Measurements from ENCODE around the gene ME1. TPM values are rescaled to one million over a fixed set of nuclear protein-coding genes. Genes with fewer than 3 reads are reported as not detected.

The ME1 gene
- total and polyA plus RNA-seq, 2 donors (not counting 3 experiments of a cell fraction or from before 2014, with no cell fraction given) = 7.3 to 29.3 TPM

DNA sequence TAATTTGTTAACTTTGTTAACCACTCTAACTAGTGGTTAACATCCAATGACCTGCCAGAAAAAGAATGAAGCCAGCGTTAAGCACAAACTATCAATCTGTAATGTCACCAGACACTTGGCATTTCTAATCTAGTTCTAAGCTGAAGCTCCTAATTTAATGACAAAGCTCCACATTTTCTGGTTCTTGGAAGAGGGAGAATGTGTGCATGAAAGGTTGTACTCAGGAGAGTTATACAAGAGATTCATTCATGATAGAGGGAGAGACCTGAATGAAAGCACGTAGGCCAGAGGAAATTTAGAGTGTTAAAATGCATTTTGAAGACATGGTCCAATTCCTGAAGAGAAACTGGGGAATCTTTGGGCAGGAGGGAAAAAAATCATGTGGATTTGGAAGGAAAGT is 8.3 kb upstream of the ME1 start:
- no TSS peak for BruUV-seq (replicated peaks)
- Histone ChIP-seq H3K4me3 (replicated peaks in 1 of 3; ENCODE audit: insufficient read depth in 1 of 3, low read depth in 1 of 3, low read length in 3 of 3) (no peak overlapping the region), H3K27me3 (ENCODE audit: control insufficient read depth in 2 of 2, insufficient read depth in 2 of 2, low read length in 2 of 2) (no peaks in the 10 kb centered on the region), H4K20me1 (replicated peaks; ENCODE audit: control insufficient read depth, extremely low read depth, insufficient read depth, low read length) (no peaks in the 10 kb centered on the region), H3K4me1 (ENCODE audit: control insufficient read depth, extremely low read depth, insufficient read depth, low read length) (no peaks in the 10 kb centered on the region), H2AFZ (ENCODE audit: low read depth, low read length) (no peak overlapping the region), H3K9me3 (replicated peaks; ENCODE audit: control insufficient read depth, insufficient read depth, low read length) (no peaks in the 10 kb centered on the region), H3K79me2 (ENCODE audit: control insufficient read depth, insufficient read depth, low read length) (no peaks in the 10 kb centered on the region), H3K27ac (ENCODE audit: insufficient read depth, low read depth, low read length) (no peak overlapping the region), H3K9ac (replicated peaks; ENCODE audit: extremely low read depth, insufficient read depth, low read length) (no peak overlapping the region), H3K36me3 (ENCODE audit: control insufficient read depth in 2 of 2, extremely low read depth in 1 of 2, insufficient read depth in 2 of 2, low read length in 2 of 2) (no peaks in the 10 kb centered on the region), H3K9me1 (replicated peaks; ENCODE audit: control insufficient read depth, extremely low read depth, insufficient read depth, low read length) (no peaks in the 10 kb centered on the region), H3K4me2 (ENCODE audit: insufficient read depth, low read length) (no peak overlapping the region)
- dilution Hi-C loops (cut with MboI; ENCODE audit: extremely low pct_ligation_motif_present, low sequenced_read_pairs) = no loop called here
- DNase-seq (ENCODE audit: low read depth, low spot score) (no peak), FAIRE-seq (no peak)
- no peak for TF ChIP-seq MYC (IDR thresholded peaks at IDR 0.05; ENCODE audit: low read depth, low read length)
- TF ChIP-seq EZH2 (IDR thresholded peaks at IDR 0.05; ENCODE audit: borderline replicate concordance, low read depth, low read length, severe bottlenecking) = no peak
- TF ChIP-seq FOS (IDR thresholded peaks at IDR 0.05; ENCODE audit: borderline replicate concordance, insufficient read depth, low read length) = no peak
- intact Hi-C loops (cut with micrococcal nuclease) = loop anchor here (10.0 kb wide), 1 partner anchor 1194 kb away; the partner anchor contains the start of gene IBTK
- ChIA-PET CTCF (no interaction called here), POLR2A (no interaction called here)

DNA sequence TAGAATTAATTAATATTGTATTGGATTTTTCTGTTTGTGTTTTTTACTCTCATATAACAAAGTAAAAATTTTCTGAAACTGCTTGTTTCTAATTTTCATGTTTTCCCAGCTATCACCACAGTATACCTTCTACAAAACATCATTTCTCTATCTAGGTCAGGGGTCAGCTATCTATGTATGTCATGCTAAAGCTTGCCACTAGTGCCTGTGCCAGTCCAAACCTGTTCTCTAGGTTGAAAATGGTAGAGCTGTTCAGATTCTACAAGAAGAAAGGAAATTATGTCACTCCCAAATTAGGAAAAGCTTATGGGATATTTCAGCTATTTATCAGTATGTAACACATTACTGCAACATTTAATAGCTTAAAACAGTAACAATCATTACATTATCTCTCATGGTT is 5.8 kb upstream of the ME1 start:
- H3K79me2 ChIP-seq (ENCODE audit: control insufficient read depth, insufficient read depth, low read length) = no peaks in the 10 kb centered on the region
- dilution Hi-C loops (cut with MboI; ENCODE audit: extremely low pct_ligation_motif_present, low sequenced_read_pairs) (no loop called here), intact Hi-C loops (cut with micrococcal nuclease) (loop anchor here (10.0 kb wide), 1 partner anchor 1192 kb away; the partner anchor contains the start of gene IBTK)
- no peaks in the 10 kb centered on the region for H3K9me3 ChIP-seq (replicated peaks; ENCODE audit: control insufficient read depth, insufficient read depth, low read length)
- no peak overlapping the region for H3K4me3 ChIP-seq (replicated peaks in 1 of 3; ENCODE audit: insufficient read depth in 1 of 3, low read depth in 1 of 3, low read length in 3 of 3)
- H3K4me2 ChIP-seq (ENCODE audit: insufficient read depth, low read length) = no peak overlapping the region
- H4K20me1 ChIP-seq (replicated peaks; ENCODE audit: control insufficient read depth, extremely low read depth, insufficient read depth, low read length) = no peaks in the 10 kb centered on the region
- no TSS peak for BruUV-seq (replicated peaks)
- H3K27ac ChIP-seq (ENCODE audit: insufficient read depth, low read depth, low read length) = no peak overlapping the region
- CTCF ChIA-PET = interaction anchor here (1.2 to 2.3 kb wide), 3 partner anchors 19 to 222 kb away, joined by 3 to 5 read pairs (median 4); no protein-coding TSS in a partner anchor
- no peaks in the 10 kb centered on the region for H3K36me3 ChIP-seq (ENCODE audit: control insufficient read depth in 2 of 2, extremely low read depth in 1 of 2, insufficient read depth in 2 of 2, low read length in 2 of 2)
- FAIRE-seq (no peak), DNase-seq (ENCODE audit: low read depth, low spot score) (no peak)
- H3K9me1 ChIP-seq (replicated peaks; ENCODE audit: control insufficient read depth, extremely low read depth, insufficient read depth, low read length) = no peaks in the 10 kb centered on the region
- H2AFZ ChIP-seq (ENCODE audit: low read depth, low read length) = no peak overlapping the region
- H3K27me3 ChIP-seq (ENCODE audit: control insufficient read depth in 2 of 2, insufficient read depth in 2 of 2, low read length in 2 of 2) = no peaks in the 10 kb centered on the region
- POLR2A ChIA-PET = no interaction called here
- no peak overlapping the region for H3K9ac ChIP-seq (replicated peaks; ENCODE audit: extremely low read depth, insufficient read depth, low read length)
- TF ChIP-seq FOS (IDR thresholded peaks at IDR 0.05; ENCODE audit: borderline replicate concordance, insufficient read depth, low read length) = no peak
- TF ChIP-seq MYC (IDR thresholded peaks at IDR 0.05; ENCODE audit: low read depth, low read length) = no peak
- TF ChIP-seq, protein P1, sequence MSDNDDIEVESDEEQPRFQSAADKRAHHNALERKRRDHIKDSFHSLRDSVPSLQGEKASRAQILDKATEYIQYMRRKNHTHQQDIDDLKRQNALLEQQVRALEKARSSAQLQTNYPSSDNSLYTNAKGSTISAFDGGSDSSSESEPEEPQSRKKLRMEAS (IDR thresholded peaks at IDR 0.05; ENCODE audit: insufficient read depth, insufficient read length) = no peak
- TF ChIP-seq JUN (IDR thresholded peaks at IDR 0.05; ENCODE audit: borderline replicate concordance, insufficient read depth, insufficient read length, low read depth) = no peak
- TF ChIP-seq GATA2 (IDR thresholded peaks at IDR 0.05; ENCODE audit: insufficient read depth, insufficient read length, low read depth, low read length) = no peak
- TF ChIP-seq, protein P2, sequence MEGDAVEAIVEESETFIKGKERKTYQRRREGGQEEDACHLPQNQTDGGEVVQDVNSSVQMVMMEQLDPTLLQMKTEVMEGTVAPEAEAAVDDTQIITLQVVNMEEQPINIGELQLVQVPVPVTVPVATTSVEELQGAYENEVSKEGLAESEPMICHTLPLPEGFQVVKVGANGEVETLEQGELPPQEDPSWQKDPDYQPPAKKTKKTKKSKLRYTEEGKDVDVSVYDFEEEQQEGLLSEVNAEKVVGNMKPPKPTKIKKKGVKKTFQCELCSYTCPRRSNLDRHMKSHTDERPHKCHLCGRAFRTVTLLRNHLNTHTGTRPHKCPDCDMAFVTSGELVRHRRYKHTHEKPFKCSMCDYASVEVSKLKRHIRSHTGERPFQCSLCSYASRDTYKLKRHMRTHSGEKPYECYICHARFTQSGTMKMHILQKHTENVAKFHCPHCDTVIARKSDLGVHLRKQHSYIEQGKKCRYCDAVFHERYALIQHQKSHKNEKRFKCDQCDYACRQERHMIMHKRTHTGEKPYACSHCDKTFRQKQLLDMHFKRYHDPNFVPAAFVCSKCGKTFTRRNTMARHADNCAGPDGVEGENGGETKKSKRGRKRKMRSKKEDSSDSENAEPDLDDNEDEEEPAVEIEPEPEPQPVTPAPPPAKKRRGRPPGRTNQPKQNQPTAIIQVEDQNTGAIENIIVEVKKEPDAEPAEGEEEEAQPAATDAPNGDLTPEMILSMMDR (IDR thresholded peaks at IDR 0.05; ENCODE audit: extremely low read depth in 1 of 2, insufficient read depth in 1 of 2, low read depth in 1 of 2, low read length in 2 of 2) = no peak
- TF ChIP-seq EZH2 (IDR thresholded peaks at IDR 0.05; ENCODE audit: borderline replicate concordance, low read depth, low read length, severe bottlenecking) = no peak
- no peak for TF ChIP-seq POLR2A (IDR thresholded peaks at IDR 0.05; ENCODE audit: low read depth, low read length)
- no peak for TF ChIP-seq POLR2AphosphoS5 (IDR thresholded peaks at IDR 0.05; ENCODE audit: insufficient read depth, low read depth, low read length)
- H3K4me1 ChIP-seq (ENCODE audit: control insufficient read depth, extremely low read depth, insufficient read depth, low read length) = no peaks in the 10 kb centered on the region

Measured in endothelial cell of umbilical vein (primary cell).